Upper lobe of left lung (tissue), 6 donors: ENCODE data around the gene TMEM108. TPM values are rescaled to one million over a fixed set of nuclear protein-coding genes. Genes with fewer than 3 reads are reported as not detected.
A peak's percentile ranks its signal among the peaks of the same experiment; 100 is the strongest.

Experiments
- ATAC-seq, 2 donors: fragments of 200-7000 bp; cut with Tn5 transposase; one replicate each; pipeline ENCODE4 v1.9.1; 2022; ENCODE audit warnings: mild to moderate bottlenecking in 2 of 2, moderate library complexity in 2 of 2; ENCODE audit not compliant: low FRiP score in 2 of 2
- DNase-seq, 2 donors: peaks; one replicate each; pipeline ENCODE4 v3.0.0-alpha.2; 2019 to 2020
- H3K27ac ChIP-seq, 4 donors: fragments of 200-600 bp; sonication (generic); one replicate each; pipeline ENCODE4 v1.5.1; 2016 to 2019
- H3K27me3 ChIP-seq, 4 donors: fragments of 200-600 bp; sonication (generic); one replicate each; pipeline ENCODE4 v1.5.1; 2017 to 2019
- H3K36me3 ChIP-seq, 4 donors: fragments of 200-600 bp; sonication (generic); one replicate each; pipeline ENCODE4 v1.5.1; 2016 to 2019
- H3K4me1 ChIP-seq, 4 donors: fragments of 200-600 bp; sonication (generic); one replicate each; pipeline ENCODE4 v1.5.1; 2018 to 2019
- H3K4me3 ChIP-seq, 4 donors: fragments of 200-600 bp; sonication (generic); one replicate each; pipeline ENCODE4 v1.5.1; 2017 to 2019; ENCODE audit warnings: mild to moderate bottlenecking in 2 of 4, moderate library complexity in 1 of 4
- H3K9me3 ChIP-seq, 4 donors: fragments of 200-600 bp; sonication (generic); one replicate each; pipeline ENCODE4 v1.5.1; 2018 to 2019
- CTCF ChIP-seq, 6 experiments: fragments of 450-650 bp in 4 of 6; fragments of 200-600 bp in 2 of 6; sonication (generic) in 2 of 6; IDR thresholded peaks; one replicate each; pipeline ENCODE4 v1.5.1; 2016 to 2019; ENCODE audit warnings: antibody characterized with exemption in 6 of 6
- EP300 ChIP-seq, 4 donors: sonication (generic); formaldehyde crosslinking; IDR thresholded peaks; one replicate each; pipeline ENCODE4 v1.5.1; 2017; ENCODE audit warnings: antibody characterized with exemption in 4 of 4, control low read depth in 2 of 4
- POLR2A ChIP-seq, 4 donors: fragments of 450-650 bp; IDR thresholded peaks; one replicate each; pipeline ENCODE4 v1.5.1; 2016 to 2017; ENCODE audit warnings: antibody characterized with exemption in 4 of 4, mild to moderate bottlenecking in 2 of 4
- POLR2AphosphoS5 ChIP-seq, 2 donors: sonication (generic); formaldehyde crosslinking; IDR thresholded peaks; one replicate each; pipeline ENCODE4 v1.5.1; 2017; ENCODE audit warnings: antibody characterized with exemption in 2 of 2
- WGBS, 2 donors: methylation state at CpG; one replicate each; pipeline ENCODE4 v1.1.5; 2017 to 2018; 5-methylcytosine and 5-hydroxymethylcytosine counted together
- total RNA-seq, 6 donors: library from RNA; depleted of rRNA in 4 of 6; stranded (reverse); fragments of >200 nt in 4 of 6; gene quantifications; one replicate each; pipeline versions ENCODE4 v1.1.0 to v1.2.1, GENCODE V29; 2016 to 2021
- donor health status: DM: no; HTN: no; CAD: no; lungs with moderate emphysema.
- donor health status: DM: no; HTN: yes; CAD: no; lungs with severe emphysema.

Gene TMEM108
- total RNA-seq, 6 donors from 2014 or later: 3.1 to 13.0 (median 7.9) TPM

GRCh38 chr3:133237380-133237779 is 199.2 kb downstream of the TMEM108 start:
- Histone ChIP-seq H3K27me3 (no peaks in the 10 kb centered on the region), H3K4me3 (no peak overlapping the region), H3K4me1 (peaks cover 0 to 4% (median 2%) of the 10 kb centered on the region in 4 donors), H3K36me3 (no peaks in the 10 kb centered on the region), H3K27ac (no peak overlapping the region), H3K9me3 (no peaks in the 10 kb centered on the region)
- DNase-seq (no peak), ATAC-seq (no peak)
- TF ChIP-seq EP300 (IDR thresholded peaks at IDR 0.05) (no peak), POLR2A (IDR thresholded peaks at IDR 0.05) (no peak), CTCF (IDR thresholded peaks at IDR 0.05) (no peak), POLR2AphosphoS5 (IDR thresholded peaks at IDR 0.05) (no peak)

- Histone ChIP-seq H3K9me3 (no peaks in the 10 kb centered on the region), H3K4me1 (peaks cover 0 to 4% (median 2%) of the 10 kb centered on the region in 4 donors), H3K27ac (no peak overlapping the region), H3K36me3 (no peaks in the 10 kb centered on the region), H3K27me3 (no peaks in the 10 kb centered on the region), H3K4me3 (no peak overlapping the region)
- ATAC-seq (no peak), DNase-seq (no peak)
- no peak for TF ChIP-seq POLR2AphosphoS5 (IDR thresholded peaks at IDR 0.05)
- no peak for TF ChIP-seq POLR2A (IDR thresholded peaks at IDR 0.05)
- TF ChIP-seq CTCF (IDR thresholded peaks at IDR 0.05): no peak
- TF ChIP-seq EP300 (IDR thresholded peaks at IDR 0.05): no peak
- WGBS, 2 donors: 78 to 82% methylated on average over 3 of the region's 3 CpGs
Observed at GRCh38 chr3:133238015-133238414, 199.8 kb downstream of the TMEM108 start.

- peak in 1 of 2 donors; percentile 22 for ATAC-seq
Observed at GRCh38 chr3:133246119-133246518, 207.9 kb downstream of the TMEM108 start.

GRCh38 chr3:133246773-133247172 is 208.6 kb downstream of the TMEM108 start:
- Histone ChIP-seq H3K36me3 (no peaks in the 10 kb centered on the region), H3K9me3 (no peaks in the 10 kb centered on the region), H3K27ac (no peak overlapping the region), H3K4me1 (peaks cover 0 to 4% (median 2%) of the 10 kb centered on the region in 4 donors), H3K4me3 (no peak overlapping the region), H3K27me3 (no peaks in the 10 kb centered on the region)
- ATAC-seq (no peak), DNase-seq (no peak)
- no peak for TF ChIP-seq EP300 (IDR thresholded peaks at IDR 0.05)
- TF ChIP-seq POLR2A (IDR thresholded peaks at IDR 0.05): no peak
- TF ChIP-seq CTCF (IDR thresholded peaks at IDR 0.05): no peak
- TF ChIP-seq POLR2AphosphoS5 (IDR thresholded peaks at IDR 0.05): no peak

More at GRCh38 chr3:133246119-133246518, 207.9 kb downstream of the TMEM108 start:
- Histone ChIP-seq H3K9me3 (no peaks in the 10 kb centered on the region), H3K4me3 (no peak overlapping the region), H3K27ac (no peak overlapping the region), H3K4me1 (peaks cover 0 to 4% (median 2%) of the 10 kb centered on the region in 4 donors), H3K36me3 (no peaks in the 10 kb centered on the region), H3K27me3 (no peaks in the 10 kb centered on the region)
- no peak for TF ChIP-seq POLR2A (IDR thresholded peaks at IDR 0.05)
- 90 to 96% methylated on average over 1 of the region's 1 CpG for WGBS, 2 donors
- no peak for DNase-seq

- Histone ChIP-seq H3K36me3 (no peaks in the 10 kb centered on the region), H3K4me1 (peaks cover 0 to 4% (median 2%) of the 10 kb centered on the region in 4 donors), H3K27me3 (no peaks in the 10 kb centered on the region), H3K9me3 (no peaks in the 10 kb centered on the region), H3K27ac (no peak overlapping the region), H3K4me3 (no peak overlapping the region)
- 79 to 83% methylated on average over 2 of the region's 2 CpGs for WGBS, 2 donors
- DNase-seq (no peak), ATAC-seq (no peak)
- TF ChIP-seq POLR2AphosphoS5 (IDR thresholded peaks at IDR 0.05) (no peak), EP300 (IDR thresholded peaks at IDR 0.05) (no peak), POLR2A (IDR thresholded peaks at IDR 0.05) (no peak), CTCF (IDR thresholded peaks at IDR 0.05) (no peak)
Observed at GRCh38 chr3:133248389-133248788, 210.2 kb downstream of the TMEM108 start.
